Measurements from ENCODE around the gene IL12RB1.
"Not testable (repeated sequence)": the region's sequence is repeated elsewhere in the genome, so short reads cannot be mapped to it uniquely, and the experiment has no call there.

Gene IL12RB1

DNA sequence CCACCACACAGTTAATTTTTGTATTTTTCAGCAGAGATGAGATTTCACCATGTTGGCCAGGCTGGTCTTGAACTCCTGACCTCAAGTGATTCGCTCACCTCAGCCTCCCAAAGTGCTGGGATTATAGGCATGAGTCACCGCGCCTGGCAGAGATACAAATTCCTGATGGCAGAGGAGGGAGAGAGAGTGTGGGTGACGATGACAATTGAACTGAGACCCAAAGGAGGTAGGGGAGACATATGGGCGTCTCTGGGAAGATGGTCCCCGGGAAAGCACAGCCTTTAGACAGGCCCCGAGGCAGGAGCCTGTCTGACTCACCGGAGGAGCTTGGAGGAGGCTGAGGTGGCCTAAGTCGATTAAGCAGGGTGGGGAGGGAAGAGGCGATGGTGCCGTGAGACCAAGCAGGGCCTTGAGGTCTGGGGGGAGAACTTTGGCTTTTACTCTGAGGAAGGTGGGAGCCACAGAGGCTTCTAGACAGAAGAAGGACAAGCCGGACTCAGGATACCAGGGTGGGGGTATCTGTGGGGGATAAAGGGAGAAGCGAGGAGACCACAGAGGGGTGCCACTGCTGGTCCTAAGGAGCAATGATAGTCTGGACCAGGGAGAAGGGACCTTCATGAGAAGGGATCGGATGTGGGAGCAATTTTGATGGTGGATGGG is 40.5 kb downstream of the IL12RB1 start:
- no peak for DNase-seq (ENCODE audit: low spot score)

DNA sequence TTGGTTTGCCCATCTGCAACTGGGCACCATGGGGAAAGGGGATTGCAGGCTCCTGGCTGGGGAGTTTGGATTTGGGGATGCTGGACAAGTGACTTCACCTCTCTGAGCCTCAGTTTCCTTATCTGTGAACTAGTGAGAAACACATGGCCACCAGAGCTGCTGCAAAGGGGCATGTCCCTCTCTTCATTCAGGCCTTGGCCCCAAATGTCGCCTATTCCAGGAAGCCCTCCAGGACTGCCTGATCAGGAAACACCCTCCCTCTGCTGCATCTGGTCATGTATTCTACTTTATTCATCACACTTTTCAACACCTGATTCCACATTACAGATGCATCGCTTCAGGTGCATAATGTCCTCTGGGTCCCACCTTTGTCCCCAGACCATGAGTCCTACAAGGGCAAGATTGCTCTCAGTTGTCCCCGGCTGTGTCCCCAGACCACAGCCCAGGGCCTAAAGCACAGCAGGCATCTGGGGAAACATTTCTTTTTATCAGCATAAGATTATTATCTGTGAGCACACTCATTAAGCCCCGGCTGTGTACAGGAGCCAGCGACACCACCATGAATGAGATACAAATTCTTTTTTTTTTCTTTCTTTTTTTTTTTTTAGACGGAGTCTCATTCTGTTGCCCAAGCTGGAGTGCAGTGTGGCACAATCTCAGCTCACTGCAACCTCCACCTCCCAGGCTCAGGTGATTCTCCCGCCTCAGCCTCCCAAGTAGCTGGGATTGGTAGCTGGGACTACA is 41.3 kb downstream of the IL12RB1 start:
- no peak for DNase-seq (ENCODE audit: low spot score)

- DNase-seq (ENCODE audit: low spot score), result no peak
These were observed 41.9 kb downstream of the IL12RB1 start for GRCh38 chr19:18044825-18045304.

- no peak for DNase-seq (ENCODE audit: low spot score)
These were observed 43.1 kb downstream of the IL12RB1 start for GRCh38 chr19:18043676-18044075.

DNA sequence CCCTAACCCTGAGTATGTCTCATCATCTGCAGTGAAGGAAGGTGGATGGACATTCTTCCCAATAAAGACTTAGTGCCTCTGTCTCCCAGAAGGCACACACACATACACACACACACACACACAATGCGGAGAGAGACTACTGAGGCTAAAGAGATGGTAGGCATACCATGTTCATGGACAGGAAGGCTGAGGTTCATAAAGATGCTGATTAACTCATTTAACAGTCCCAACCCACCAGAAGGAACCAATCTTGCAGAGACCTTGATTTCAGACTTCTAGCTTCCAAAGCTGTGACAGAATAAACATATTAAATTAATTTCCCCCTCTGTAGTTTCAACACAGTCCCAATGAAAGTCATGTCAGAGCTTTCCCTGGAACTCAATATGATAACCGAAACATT is 45.7 kb downstream of the IL12RB1 start:
- no peak for DNase-seq (ENCODE audit: low spot score)

DNA sequence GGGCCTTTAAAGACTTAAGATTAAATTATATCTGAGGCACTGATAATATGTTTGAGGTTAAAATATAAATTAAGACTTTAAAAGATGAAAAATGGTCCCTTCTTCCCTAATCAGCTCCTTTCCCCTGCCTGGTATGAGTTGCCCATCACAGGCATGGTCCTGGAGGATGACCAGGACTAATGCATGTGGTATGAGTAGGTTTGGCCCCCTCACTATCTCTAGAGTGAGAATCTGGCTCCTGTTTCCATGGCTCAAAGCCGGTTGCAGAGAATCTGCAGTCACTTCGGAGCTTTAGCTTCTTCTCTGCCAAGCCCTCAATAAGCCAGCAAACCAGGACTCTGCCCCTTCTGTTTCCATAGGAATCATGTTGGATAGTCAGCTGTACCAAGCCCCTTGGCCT is 54.6 kb downstream of the IL12RB1 start:
- not testable (repeated sequence) for DNase-seq (ENCODE audit: low spot score)

DNA sequence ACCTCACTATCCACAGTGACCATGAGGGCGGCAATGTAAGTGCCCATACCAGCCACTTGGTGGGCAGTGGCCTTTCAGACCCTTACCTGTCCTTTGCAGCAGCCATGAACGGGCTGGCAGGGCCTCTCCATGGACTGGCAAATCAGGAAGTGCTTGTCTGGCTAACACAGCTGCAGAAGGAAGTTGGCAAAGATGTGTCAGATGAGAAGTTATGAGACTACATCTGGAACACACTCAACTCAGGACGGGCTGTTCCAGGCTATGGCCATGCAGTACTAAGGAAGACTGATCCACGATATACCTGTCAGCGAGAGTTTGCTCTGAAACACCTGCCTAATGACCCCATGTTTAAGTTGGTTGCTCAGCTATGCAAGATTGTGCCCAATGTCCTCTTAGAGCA is 55.3 kb downstream of the IL12RB1 start:
- DNase-seq (ENCODE audit: low spot score), result not testable (repeated sequence)

- DNase-seq (ENCODE audit: low spot score), result no peak
These were observed 57.0 kb downstream of the IL12RB1 start for GRCh38 chr19:18029617-18030338.

DNA sequence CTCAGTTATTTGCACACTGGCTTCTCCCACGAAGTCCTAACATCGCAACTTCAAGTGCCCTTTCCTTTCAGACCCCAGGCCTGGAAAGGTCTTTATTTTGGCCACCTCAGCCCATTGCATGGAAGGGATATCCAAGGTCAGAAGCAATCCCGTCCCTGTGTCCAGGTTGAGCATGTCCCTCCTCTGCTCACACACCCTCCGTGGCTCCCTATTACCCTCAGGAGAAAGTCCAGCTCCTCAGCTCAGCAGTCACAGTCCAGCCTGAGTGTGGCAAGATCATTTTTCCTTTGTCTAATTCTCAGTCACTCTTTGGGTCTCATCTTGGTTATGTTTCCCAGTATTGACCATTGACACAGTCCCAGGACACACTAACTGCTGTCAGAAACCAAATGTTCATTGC is 59.6 kb downstream of the IL12RB1 start:
- no peak for DNase-seq (ENCODE audit: low spot score)

DNA sequence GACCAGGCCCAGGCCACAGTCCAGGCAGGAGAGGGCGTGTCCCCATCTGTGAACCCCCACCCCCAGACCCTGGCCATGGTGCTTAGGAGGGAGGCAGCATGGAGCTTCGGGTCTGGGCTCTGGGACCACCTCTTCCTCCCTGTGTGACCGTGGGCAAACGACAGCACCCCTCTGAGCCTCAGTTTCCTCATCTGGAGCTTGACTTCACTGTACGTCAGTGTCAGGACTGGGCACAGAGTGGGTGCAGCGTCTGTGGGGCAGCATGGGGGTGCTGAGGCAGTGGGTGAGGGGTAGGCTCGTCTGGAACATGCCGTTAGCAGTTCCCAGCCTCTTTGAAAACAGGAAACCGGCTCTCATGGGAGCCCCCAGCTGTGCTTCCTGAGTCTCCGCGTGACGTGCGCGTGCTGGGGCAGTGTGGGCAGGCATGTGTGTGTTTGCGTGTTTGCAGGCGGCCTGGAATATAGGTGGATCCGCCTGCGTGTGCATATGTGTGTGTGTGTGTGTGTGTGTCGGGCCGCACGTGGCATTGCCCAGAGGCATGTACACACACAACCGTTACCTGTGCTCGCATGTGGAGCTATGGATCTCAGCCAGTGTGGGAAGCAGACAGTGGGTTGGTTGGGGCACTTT is 63.0 kb downstream of the IL12RB1 start:
- DNase-seq (ENCODE audit: low spot score), result no peak

DNA sequence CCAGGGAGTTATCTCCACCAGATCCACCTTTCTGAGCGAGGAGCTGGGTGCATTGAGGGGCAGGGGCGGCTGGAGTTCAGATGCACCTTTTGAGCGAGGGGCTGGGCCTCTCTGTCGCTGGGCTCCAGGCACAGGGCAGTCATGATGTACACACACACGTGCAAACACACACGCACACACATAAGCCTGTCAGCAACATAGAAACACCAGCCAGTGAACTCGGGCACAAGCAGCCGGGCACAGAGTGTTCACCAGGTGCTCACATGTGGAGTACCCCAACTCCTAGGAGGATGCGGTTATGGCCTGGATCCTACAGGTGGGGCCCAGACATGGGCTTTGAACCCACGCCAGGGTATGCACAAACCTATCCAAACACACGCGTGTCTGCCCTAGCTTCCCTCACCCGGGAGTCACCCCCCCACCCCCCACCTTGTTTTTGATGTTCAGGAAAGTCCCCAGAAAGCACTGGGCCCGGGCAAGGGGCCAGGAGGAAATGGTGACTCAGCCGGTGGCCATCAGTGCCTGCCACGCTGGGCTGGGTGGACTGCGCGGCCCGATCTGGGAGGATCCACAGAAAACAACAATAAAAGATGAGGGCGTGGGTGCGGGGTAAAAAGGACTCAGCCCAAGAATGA is 65.5 kb downstream of the IL12RB1 start:
- no peak for DNase-seq (ENCODE audit: low spot score)

- DNase-seq (ENCODE audit: low spot score), result no peak
These were observed 66.3 kb downstream of the IL12RB1 start for GRCh38 chr19:18020212-18021085.

- DNase-seq (ENCODE audit: low spot score), result no peak
These were observed 69.3 kb downstream of the IL12RB1 start for GRCh38 chr19:18017275-18018083.

- no peak for DNase-seq (ENCODE audit: low spot score)
These were observed 70.4 kb downstream of the IL12RB1 start for GRCh38 chr19:18016209-18016910.

DNA sequence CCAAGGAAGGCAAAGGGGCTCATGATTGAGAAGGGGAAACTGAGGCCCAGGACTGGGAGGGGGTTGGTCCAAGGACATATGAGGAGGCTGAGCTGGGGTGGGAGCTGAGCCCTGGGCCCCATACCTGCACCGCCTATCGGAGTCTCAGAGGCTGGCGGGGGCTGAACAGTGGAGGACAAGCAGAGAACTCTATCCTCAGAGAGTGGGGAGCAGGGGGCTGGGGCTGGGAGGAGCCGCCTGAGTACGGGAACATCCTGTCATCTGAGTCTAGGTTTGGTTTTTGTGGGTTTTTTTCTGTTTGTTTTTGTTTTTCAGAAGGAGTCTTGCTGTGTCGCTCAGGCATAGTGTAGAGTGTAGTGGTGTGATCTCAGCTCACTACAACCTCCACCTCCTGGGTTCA is 72.5 kb downstream of the IL12RB1 start:
- DNase-seq (ENCODE audit: low spot score), result no peak

DNA sequence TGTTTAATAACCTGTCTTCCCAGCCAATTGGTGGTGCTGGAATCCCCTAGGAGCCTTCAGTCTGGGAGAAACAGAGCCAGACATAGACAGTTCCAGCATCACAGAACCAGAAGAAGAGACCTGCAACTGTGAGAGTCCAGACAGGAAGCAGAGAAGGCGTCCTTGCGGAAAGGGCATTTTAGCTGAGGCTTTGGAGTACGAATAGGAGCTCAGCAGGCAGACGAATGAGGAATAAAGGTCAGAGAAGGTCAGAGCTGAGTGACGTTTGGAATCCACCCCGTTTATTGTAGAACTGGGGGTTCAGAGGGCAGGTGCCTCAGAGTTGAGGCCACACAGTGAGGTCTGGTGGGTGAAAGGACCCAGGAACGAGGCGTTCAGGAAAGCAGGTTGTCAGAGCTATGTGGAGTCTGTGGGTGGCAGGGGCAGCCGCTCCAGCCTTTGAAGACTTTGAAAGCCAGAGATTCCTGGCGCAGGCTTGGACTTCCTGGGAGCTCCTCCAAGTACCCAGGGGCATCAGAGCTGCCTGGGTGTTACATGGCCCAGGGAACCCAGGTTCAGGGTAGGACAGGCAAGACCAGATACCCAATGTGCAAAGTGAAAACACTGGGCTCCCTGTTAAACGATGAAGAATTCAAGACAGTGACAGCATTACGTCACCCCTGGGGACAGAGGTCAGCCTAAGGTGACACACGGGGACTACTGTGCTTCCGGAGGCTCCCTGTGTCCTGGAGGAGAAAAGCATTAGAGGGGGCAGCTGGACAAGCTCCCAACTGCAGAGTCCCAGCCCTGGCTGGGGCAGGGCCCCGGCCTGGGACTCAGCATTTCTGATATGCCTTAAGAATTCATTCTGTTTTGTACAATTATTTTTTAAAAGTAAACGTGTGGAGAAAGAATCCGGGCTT is 73.3 kb downstream of the IL12RB1 start:
- DNase-seq (ENCODE audit: low spot score), result no peak

GRCh38 chr19:18010149-18010548 is 76.6 kb downstream of the IL12RB1 start:
- no peak for DNase-seq (ENCODE audit: low spot score)

DNA sequence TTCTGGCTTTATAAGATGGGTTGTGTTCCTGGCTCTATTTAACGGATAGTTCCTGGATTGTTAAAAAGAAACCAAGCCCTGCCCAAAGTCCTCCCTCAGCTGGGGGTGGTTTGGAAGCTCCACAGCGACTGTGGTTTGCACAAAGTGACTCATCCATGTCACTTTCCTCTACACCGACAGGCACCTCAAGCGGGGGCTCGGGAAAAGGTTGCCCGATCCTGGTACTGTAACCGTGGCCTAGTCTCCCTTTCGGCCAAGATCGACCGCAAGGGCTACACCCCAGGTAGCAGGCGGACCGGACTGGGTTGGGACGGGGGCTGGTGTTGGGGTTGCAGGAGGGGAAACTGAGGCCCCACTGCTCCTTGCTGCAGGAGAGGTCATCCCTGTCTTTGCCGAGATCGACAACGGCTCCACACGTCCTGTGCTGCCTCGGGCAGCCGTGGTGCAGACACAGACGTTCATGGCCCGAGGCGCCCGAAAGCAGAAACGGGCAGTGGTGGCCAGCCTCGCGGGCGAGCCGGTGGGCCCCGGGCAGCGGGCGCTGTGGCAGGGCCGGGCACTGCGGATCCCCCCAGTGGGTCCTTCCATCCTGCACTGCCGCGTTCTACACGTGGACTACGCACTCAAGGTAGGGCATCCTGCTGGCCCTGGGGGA is 77.2 kb downstream of the IL12RB1 start:
- DNase-seq (ENCODE audit: low spot score), result no peak
